Mesothelial cell of epicardium (in vitro differentiated cells): ENCODE data around the gene FAM193B. TPM values are rescaled to one million over a fixed set of nuclear protein-coding genes. Genes with fewer than 3 reads are reported as not detected.

Experiments used
- DNase-seq, 2 experiments: peaks; one replicate each; pipeline ENCODE4 v3.0.0; 2021; ENCODE audit warnings: low spot score in 2 of 2; ENCODE audit not compliant: unreplicated experiment in 2 of 2
- H3K27ac Mint-ChIP-seq: 2 replicates; pipeline ENCODE4 v1.8.0; 2021; ENCODE audit warnings: mixed read lengths
- H3K27me3 Mint-ChIP-seq: 2 replicates; pipeline ENCODE4 v1.8.0; 2021; ENCODE audit warnings: low read depth, mixed read lengths
- H3K36me3 Mint-ChIP-seq: 2 replicates; pipeline ENCODE4 v1.8.0; 2021; ENCODE audit warnings: mixed read lengths
- H3K4me1 Mint-ChIP-seq: 2 replicates; pipeline ENCODE4 v1.8.0; 2021; ENCODE audit warnings: mixed read lengths
- H3K4me3 Mint-ChIP-seq: 2 replicates; pipeline ENCODE4 v1.8.0; 2021; ENCODE audit warnings: mild to moderate bottlenecking, moderate library complexity, mixed read lengths
- H3K9me3 Mint-ChIP-seq: 2 replicates; pipeline ENCODE4 v1.8.0; 2021; ENCODE audit warnings: mixed read lengths
- total RNA-seq: library from RNA; stranded (reverse); gene quantifications from 3 replicates; pipeline ENCODE4 v1.2.1, GENCODE V29; 2021
- TF ChIP-seq, protein P1 (sequence below): fragments of 200-600 bp; sonication (generic); IDR thresholded peaks from one replicate; pipeline ENCODE4 v1.5.0; 2021; ENCODE audit warnings: antibody characterized with exemption; ENCODE audit not compliant: unreplicated experiment

The FAM193B gene
- total RNA-seq, 1 donor from 2014 or later: 128 TPM

GRCh38 chr5:177500685-177501522, 53.5 kb downstream of the FAM193B start:
- Mint-ChIP-seq H3K9me3 (no peaks in the 10 kb centered on the region), H3K4me1 (peaks cover 34% of the 10 kb centered on the region), H3K36me3 (no peaks in the 10 kb centered on the region), H3K27ac (peak overlapping the region; percentile 71), H3K4me3 (no peak overlapping the region), H3K27me3 (no peaks in the 10 kb centered on the region)
- DNase-seq: peak; percentile 85 to 95
- TF ChIP-seq, protein P1, sequence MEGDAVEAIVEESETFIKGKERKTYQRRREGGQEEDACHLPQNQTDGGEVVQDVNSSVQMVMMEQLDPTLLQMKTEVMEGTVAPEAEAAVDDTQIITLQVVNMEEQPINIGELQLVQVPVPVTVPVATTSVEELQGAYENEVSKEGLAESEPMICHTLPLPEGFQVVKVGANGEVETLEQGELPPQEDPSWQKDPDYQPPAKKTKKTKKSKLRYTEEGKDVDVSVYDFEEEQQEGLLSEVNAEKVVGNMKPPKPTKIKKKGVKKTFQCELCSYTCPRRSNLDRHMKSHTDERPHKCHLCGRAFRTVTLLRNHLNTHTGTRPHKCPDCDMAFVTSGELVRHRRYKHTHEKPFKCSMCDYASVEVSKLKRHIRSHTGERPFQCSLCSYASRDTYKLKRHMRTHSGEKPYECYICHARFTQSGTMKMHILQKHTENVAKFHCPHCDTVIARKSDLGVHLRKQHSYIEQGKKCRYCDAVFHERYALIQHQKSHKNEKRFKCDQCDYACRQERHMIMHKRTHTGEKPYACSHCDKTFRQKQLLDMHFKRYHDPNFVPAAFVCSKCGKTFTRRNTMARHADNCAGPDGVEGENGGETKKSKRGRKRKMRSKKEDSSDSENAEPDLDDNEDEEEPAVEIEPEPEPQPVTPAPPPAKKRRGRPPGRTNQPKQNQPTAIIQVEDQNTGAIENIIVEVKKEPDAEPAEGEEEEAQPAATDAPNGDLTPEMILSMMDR: peak; percentile 89

DNA sequence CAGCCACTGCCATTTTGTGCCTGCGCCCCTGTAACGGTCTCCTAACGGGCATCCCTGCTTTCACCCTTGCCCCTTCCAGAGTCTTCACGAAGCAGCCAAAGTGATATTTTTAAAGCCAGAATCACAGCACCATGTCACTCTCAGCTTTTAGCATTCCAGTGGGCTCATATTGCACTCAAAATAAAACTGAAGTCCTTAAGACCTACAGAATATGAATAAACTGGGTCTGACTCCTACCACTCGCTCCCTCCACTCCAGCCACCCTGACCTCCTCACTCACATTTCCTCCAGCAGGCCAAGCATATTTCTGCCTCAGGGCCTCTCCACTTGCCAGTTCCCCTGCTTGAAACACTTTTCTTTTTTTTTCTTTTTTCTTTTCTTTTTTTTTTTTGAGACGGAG, 54.5 kb downstream of the FAM193B start:
- H3K27ac Mint-ChIP-seq: peak overlapping the region; percentile 85
- peaks cover 44% of the 10 kb centered on the region for H3K4me1 Mint-ChIP-seq
- H3K9me3 Mint-ChIP-seq: no peaks in the 10 kb centered on the region
- peak overlapping the region; percentile 5 for H3K4me3 Mint-ChIP-seq
- H3K36me3 Mint-ChIP-seq: no peaks in the 10 kb centered on the region
- TF ChIP-seq, protein P1: no peak
- DNase-seq: no peak
- H3K27me3 Mint-ChIP-seq: no peaks in the 10 kb centered on the region

DNA sequence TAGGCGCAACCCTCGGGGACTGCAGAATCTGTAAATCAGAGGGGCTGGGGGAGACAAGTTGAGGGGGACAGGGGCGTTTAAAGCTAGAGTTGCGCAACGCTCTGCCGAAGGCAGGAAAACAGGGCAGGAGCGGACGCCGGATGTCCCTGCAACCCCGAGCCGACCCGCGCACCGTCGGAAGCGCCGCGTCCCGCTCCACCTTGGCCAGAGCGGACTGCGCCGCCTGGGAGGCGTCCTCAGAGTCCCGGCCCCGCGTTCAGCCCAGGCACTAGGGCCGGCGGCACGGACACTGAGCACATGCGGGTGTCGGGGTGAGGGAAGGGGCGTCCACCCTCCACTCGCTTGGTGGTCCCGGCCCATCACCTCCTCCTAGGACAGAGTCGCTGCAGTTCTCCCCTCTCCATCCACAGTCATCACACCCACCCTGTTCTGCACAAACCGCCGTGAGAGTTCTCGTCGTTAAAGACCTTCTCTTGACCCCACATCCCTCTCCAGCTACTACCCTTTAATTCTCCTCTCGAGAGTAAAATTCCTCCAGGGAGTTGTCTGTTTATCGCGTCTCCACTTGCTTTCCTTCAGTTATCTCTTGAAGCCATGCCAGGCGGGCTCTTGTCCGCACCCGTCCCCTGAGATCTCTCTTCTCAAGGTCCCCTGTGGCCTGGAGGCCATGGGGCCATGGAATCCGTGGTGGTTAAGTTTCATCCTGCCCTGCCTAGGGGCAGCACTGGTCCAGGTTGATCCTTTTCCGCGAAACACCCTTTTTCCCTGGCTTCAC, 56.2 kb downstream of the FAM193B start:
- TF ChIP-seq, protein P1: no peak
- peak overlapping the region; percentile 74 for H3K4me3 Mint-ChIP-seq
- no peak for DNase-seq
- H3K4me1 Mint-ChIP-seq: peaks cover 57% of the 10 kb centered on the region
- H3K27me3 Mint-ChIP-seq: no peaks in the 10 kb centered on the region
- no peaks in the 10 kb centered on the region for H3K9me3 Mint-ChIP-seq
- peak overlapping the region; percentile 73 for H3K27ac Mint-ChIP-seq
- H3K36me3 Mint-ChIP-seq: peaks cover 2% of the 10 kb centered on the region

- DNase-seq: peak; percentile 92 to 98
- Mint-ChIP-seq H3K27ac (peak within 1 kb of the TSS; percentile 96), H3K9me3 (no peaks in the 10 kb centered on the region), H3K27me3 (no peaks in the 10 kb centered on the region), H3K4me3 (peak within 1 kb of the TSS; percentile 74), H3K36me3 (peaks cover 9% of the 10 kb centered on the region), H3K4me1 (peaks cover 64% of the 10 kb centered on the region)
- TF ChIP-seq, protein P1: no peak
Observed at GRCh38 chr5:177497292-177498012, 56.9 kb downstream of the FAM193B start, which contains the start of gene PDLIM7. Gene PDLIM7 (minus strand): TSS chr5:177497604. CDS start chr5:177496512, 1,092 bp downstream.

DNA sequence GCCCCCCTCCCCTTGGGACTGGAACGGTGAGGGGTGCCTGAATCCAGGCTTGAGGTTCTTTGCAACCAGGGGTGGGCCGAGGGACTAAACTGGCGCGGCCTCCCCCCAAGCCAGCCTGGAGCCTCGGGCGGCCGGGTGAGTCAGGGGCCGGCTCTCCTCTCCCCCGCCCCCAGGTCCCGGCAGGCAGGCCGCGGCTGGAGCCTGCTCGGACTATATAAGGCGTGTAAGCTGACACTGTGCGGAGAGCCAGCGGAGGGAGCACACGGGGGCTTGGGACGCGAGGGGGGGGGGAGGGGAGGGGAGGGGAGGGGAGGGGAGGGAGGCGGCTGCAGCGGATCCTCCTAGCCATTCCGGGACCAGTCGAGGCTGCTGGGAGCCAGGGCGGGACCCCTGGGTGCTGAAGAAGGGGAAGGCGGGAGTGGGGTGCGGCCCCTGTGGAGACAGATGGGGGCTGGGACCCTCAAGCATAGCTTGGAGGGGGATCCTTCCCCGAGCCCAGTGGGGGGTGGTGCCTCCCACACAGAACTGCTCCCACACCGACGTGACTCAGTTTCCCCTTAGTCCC, 57.6 kb downstream of the FAM193B start:
- Mint-ChIP-seq H3K9me3 (no peaks in the 10 kb centered on the region), H3K4me3 (peak overlapping the region; percentile 74), H3K27ac (peak overlapping the region; percentile 96), H3K27me3 (no peaks in the 10 kb centered on the region), H3K36me3 (peaks cover 10% of the 10 kb centered on the region), H3K4me1 (peaks cover 65% of the 10 kb centered on the region)
- DNase-seq: peak; percentile 71 to 77
- TF ChIP-seq, protein P1: no peak
